Measurements from ENCODE around the gene LDLRAD4. TPM values are rescaled to one million over a fixed set of nuclear protein-coding genes. Genes with fewer than 3 reads are reported as not detected.

The LDLRAD4 gene
- total RNA-seq, 1 donor: under 0.01 TPM

- Histone ChIP-seq H3K27ac (ENCODE audit: low read depth, low read length) (no peak overlapping the region), H3K27me3 (ENCODE audit: insufficient read depth, low read length) (no peaks in the 10 kb centered on the region), H3K4me3 (ENCODE audit: insufficient read depth, low read length) (no peak overlapping the region), H3K79me2 (ENCODE audit: insufficient read depth, low read length) (no peaks in the 10 kb centered on the region), H3K4me2 (ENCODE audit: insufficient read depth, low read length) (no peak overlapping the region), H3K36me3 (ENCODE audit: insufficient read depth, low read length) (no peaks in the 10 kb centered on the region), H3K9me3 (ENCODE audit: low read depth, low read length) (no peaks in the 10 kb centered on the region), H2AFZ (ENCODE audit: low read length) (no peak overlapping the region), H4K20me1 (ENCODE audit: insufficient read depth, low read length) (no peaks in the 10 kb centered on the region), H3K4me1 (ENCODE audit: insufficient read depth, low read length) (no peaks in the 10 kb centered on the region)
- no peak for DNase-seq (ENCODE audit: insufficient read length, low spot score, missing footprints)
- TF ChIP-seq CTCF (IDR thresholded peaks at IDR 0.05; ENCODE audit: extremely low read depth, low read depth, low read length): no peak
Observed at GRCh38 chr18:13244135-13244534, 25.6 kb downstream of the LDLRAD4 start.

GRCh38 chr18:13245481-13246000 is 27.0 kb downstream of the LDLRAD4 start:
- Histone ChIP-seq H3K4me3 (ENCODE audit: insufficient read depth, low read length) (no peak overlapping the region), H4K20me1 (ENCODE audit: insufficient read depth, low read length) (no peaks in the 10 kb centered on the region), H3K27me3 (ENCODE audit: insufficient read depth, low read length) (no peaks in the 10 kb centered on the region), H3K9me3 (ENCODE audit: low read depth, low read length) (no peaks in the 10 kb centered on the region), H3K79me2 (ENCODE audit: insufficient read depth, low read length) (no peaks in the 10 kb centered on the region), H3K4me1 (ENCODE audit: insufficient read depth, low read length) (no peaks in the 10 kb centered on the region), H3K4me2 (ENCODE audit: insufficient read depth, low read length) (no peak overlapping the region), H3K27ac (ENCODE audit: low read depth, low read length) (no peak overlapping the region), H3K36me3 (ENCODE audit: insufficient read depth, low read length) (no peaks in the 10 kb centered on the region), H2AFZ (ENCODE audit: low read length) (no peak overlapping the region)
- TF ChIP-seq CTCF (IDR thresholded peaks at IDR 0.05; ENCODE audit: extremely low read depth, low read depth, low read length): no peak
- DNase-seq (ENCODE audit: insufficient read length, low spot score, missing footprints): no peak

GRCh38 chr18:13246121-13246520 is 27.6 kb downstream of the LDLRAD4 start:
- Histone ChIP-seq H3K27ac (ENCODE audit: low read depth, low read length) (no peak overlapping the region), H3K36me3 (ENCODE audit: insufficient read depth, low read length) (no peaks in the 10 kb centered on the region), H3K4me3 (ENCODE audit: insufficient read depth, low read length) (no peak overlapping the region), H3K27me3 (ENCODE audit: insufficient read depth, low read length) (no peaks in the 10 kb centered on the region), H3K79me2 (ENCODE audit: insufficient read depth, low read length) (no peaks in the 10 kb centered on the region), H3K4me2 (ENCODE audit: insufficient read depth, low read length) (no peak overlapping the region), H3K9me3 (ENCODE audit: low read depth, low read length) (no peaks in the 10 kb centered on the region), H2AFZ (ENCODE audit: low read length) (no peak overlapping the region), H4K20me1 (ENCODE audit: insufficient read depth, low read length) (no peaks in the 10 kb centered on the region), H3K4me1 (ENCODE audit: insufficient read depth, low read length) (no peaks in the 10 kb centered on the region)
- TF ChIP-seq CTCF (IDR thresholded peaks at IDR 0.05; ENCODE audit: extremely low read depth, low read depth, low read length): no peak
- no peak for DNase-seq (ENCODE audit: insufficient read length, low spot score, missing footprints)

- no peaks in the 10 kb centered on the region for H4K20me1 ChIP-seq (ENCODE audit: insufficient read depth, low read length)
- H3K4me2 ChIP-seq (ENCODE audit: insufficient read depth, low read length): no peak overlapping the region
- no peak for DNase-seq (ENCODE audit: insufficient read length, low spot score, missing footprints)
- H3K27me3 ChIP-seq (ENCODE audit: insufficient read depth, low read length): no peaks in the 10 kb centered on the region
- no peak for TF ChIP-seq CTCF (IDR thresholded peaks at IDR 0.05; ENCODE audit: extremely low read depth, low read depth, low read length)
- no peak overlapping the region for H3K27ac ChIP-seq (ENCODE audit: low read depth, low read length)
- H3K4me3 ChIP-seq (ENCODE audit: insufficient read depth, low read length): no peak overlapping the region
- no peaks in the 10 kb centered on the region for H3K4me1 ChIP-seq (ENCODE audit: insufficient read depth, low read length)
- H2AFZ ChIP-seq (ENCODE audit: low read length): no peak overlapping the region
- no peaks in the 10 kb centered on the region for H3K36me3 ChIP-seq (ENCODE audit: insufficient read depth, low read length)
- no peaks in the 10 kb centered on the region for H3K79me2 ChIP-seq (ENCODE audit: insufficient read depth, low read length)
- H3K9me3 ChIP-seq (ENCODE audit: low read depth, low read length): no peaks in the 10 kb centered on the region
Observed at GRCh38 chr18:13246591-13246990, 28.0 kb downstream of the LDLRAD4 start.
